Stimulated activated CD4-positive, alpha-beta T cell treated with anti-CD3 and anti-CD28 coated beads, Interleukin-1b, Interleukin-23, amount 100 ng/mL, for 4 hours (primary cell): ENCODE measurements around the gene TOMM34.

Experiments
- DNase-seq, 2 donors: peaks; one replicate each; pipeline ENCODE4 v3.0.0-alpha.2; 2020; ENCODE audit warnings: low read depth in 2 of 2

TOMM34 gene

DNA sequence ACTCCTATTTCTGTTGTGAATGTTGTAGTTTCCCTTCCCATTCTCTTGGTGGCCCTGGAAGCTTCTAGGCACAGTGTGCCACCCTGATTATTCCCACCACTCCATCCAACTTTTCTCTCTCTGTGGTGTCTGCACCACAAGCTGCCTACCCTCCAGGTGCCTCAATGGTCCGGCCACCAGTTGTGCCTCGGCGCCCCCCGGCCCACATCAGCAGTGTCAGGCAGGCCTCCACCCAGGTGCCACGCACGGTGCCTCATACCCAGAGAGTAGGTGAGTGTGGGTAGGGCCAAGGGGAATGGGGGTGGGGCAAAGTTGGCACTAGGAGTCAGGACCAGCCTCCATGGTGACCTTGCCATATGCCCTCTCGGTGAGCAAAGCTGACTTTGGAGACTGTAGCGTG, 27.3 kb downstream of the TOMM34 start:
- no peak for DNase-seq

DNA sequence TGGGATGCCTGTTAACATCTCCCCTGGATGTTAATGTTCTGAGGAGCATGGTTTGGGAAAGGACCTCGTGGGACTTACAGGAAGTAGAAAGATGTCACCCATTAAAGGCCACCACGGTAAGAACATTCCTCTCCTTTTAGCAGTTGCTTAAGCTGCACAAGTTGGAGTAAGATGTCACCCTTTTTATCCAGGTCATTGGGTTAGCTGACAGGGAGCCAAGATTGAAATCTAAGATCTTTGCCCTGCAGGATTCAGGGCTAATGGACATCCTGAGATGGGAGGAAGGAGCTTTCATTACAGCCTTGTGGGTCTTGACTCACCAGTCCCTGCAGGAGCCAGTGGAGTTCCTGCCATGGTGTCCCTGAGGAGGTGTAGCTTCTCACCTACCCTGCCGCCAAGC, 28.3 kb downstream of the TOMM34 start:
- DNase-seq, result no peak

DNA sequence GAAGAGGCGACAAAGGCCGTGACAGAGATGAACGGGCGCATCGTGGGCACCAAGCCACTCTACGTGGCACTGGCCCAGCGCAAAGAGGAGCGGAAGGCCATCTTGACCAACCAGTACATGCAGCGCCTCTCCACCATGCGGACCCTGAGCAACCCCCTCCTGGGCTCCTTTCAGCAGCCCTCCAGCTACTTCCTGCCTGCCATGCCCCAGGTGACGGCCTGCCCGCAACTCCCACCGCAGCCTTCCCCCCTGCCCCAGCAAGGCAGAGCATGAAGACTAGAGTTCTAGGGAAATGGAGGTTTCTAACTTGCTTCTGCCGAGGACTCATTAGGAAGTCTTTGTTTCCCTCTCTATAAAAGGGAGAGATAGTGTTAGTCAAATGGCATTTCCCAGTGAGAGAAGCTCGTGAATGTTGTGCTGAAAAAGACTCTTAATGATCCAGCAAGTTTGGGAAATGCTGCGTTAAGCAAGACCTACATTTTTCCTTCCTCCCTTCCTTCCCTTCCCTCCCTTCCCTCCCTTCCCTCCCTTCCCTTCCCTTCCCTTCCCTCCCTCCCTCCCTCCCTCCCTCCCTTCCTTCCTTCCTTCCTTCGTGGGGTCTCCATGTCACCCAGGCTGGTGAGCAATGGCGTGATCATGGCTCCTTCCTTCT, 29.6 kb downstream of the TOMM34 start:
- DNase-seq, result no peak

DNA sequence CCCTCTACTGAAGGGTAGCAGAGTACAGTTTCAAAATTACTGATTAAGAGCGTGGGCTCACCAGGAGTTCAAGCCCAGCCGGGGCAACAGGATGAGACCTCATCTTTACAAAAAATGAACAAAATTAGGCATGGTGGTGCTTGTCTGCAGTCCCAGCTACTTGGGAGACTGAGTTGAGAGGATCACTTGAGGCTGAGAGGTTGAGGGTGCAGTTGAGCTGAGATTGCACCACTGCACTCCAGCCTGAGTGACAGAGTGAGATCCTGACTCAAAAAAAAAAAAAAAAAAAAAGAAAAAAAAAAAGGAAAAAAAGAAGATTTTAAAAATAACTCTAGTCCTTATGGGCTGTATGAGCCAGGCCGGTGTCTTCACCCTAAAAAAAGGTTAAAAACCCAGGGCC, 31.6 kb downstream of the TOMM34 start:
- no peak for DNase-seq

DNA sequence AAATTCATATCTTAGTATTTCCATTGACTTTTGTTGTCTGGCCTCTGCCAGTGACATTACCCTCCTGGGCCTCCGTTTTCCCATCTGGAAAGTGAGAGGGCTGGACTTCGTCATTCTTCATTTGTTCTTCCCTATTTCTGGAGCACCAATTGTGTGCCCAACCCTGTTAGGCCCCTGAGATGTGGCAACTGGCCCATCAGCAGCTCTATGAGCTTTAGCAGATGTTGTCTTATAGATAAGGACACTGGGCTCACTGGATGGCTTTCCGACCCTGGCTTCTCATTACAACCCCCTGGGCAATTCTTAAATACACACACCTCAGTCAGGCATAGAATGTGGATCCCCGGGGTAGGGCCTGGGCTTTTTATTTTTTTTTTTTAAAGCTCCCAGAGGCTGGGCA, 35.7 kb downstream of the TOMM34 start:
- no peak for DNase-seq

DNA sequence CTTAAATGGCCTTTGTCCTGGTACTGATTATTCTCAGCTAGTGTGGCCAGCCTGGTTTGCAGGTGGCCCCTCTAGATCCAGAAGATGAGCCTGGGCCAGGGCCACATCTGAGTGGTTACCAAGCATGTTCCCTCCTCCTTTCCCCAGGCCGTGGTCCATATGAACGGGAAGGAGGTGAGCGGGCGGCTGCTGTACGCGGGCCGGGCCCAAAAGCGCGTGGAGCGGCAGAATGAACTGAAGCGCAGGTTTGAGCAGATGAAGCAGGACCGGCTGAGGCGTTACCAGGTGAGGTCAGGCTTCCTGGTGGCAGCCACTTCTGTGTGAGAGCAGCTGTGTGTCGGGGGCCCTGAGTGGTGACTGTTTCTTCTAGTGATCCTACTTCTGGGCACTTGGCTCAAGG, 38.8 kb downstream of the TOMM34 start:
- no peak for DNase-seq

DNA sequence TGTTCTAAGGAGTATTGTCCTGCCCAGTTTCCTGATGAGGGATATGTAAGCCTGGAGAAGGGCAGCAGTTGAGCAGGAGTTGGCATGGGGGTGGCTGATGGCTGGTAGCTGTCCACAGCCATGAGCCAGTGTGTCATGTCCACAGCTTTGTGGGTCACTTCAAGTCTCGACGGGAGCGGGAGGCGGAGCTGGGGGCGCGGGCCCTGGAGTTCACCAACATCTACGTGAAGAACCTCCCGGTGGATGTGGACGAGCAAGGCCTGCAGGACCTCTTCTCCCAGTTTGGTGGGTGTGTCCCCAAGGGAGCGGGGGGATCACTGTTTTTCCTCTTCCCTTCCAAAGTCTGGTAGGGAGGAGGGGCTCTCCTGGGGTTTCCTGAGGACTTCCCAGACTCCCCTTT, 41.4 kb downstream of the TOMM34 start:
- no peak for DNase-seq

DNA sequence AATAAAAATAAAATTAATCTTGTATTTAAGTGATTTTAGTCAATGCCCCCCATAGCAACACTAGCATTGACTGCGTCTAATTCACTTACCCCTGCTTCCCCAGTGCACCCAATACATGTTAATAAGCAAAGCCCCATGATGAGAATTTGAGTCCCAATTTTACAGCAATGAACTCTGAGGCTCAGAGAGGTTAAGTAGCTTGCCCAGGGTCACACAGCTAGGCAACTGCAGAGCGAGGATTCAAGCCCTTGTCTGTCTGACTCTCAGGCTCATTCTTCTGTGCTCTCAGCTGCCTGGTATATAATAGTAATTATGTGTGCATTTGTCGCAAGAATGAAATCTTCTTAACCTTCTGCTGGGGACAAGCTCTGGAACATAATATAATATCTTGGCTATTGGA, 41.9 kb downstream of the TOMM34 start:
- no peak for DNase-seq

DNA sequence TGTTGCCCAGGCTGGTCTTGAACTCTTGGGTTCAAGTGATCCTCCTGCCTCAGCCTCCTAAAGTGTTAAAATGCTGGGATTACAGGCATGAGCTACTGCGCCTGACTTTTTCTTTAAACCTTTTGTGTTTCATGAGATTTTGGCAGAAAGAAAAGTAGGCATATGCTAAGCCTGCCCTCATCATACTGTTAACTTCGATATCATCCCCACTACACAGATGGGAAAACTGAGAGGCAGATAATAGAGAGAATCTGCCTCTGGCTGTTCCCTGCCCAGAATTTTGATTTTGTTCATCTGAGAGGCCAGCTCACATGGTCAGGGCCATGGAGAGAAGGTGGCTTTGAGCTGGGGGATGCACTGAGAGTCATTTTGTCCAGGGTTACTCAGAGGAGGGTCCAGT, 42.8 kb downstream of the TOMM34 start:
- no peak for DNase-seq

DNA sequence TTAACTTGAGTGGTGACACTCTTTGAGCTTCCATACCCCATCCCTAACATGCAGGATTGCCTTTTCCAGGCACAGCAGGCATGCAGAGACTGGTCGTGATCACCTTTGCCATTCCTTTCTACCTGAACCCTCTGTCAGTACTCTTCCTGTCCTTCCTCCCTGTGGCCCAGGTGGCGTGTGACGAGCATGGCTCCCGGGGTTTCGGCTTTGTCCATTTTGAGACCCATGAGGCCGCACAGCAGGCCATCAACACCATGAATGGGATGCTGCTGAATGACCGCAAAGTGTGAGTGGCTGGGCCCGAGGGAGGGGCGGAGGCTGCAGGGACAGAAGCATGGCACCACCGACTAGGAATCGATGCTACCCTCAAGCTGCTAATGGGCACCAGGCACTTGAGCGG, 43.6 kb downstream of the TOMM34 start:
- DNase-seq, result no peak

DNA sequence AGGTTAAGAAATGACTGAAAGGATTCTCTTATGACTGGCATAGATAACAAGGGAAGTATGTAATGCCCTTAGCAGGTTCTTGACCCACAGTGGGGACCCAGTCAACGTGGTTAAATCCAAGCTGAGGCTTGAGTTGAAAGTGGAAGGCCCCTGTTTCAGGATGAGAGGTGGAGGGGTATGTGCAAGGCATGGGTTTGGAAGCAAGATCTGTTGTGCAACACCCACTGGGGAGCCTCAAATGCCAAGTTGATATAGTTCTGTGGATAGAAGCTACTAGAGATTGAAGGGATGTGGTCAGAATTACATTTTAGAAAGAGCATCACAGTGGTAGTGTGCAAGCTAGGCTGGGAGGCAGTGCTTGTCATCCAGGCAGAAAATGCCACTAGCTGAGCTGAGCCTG, 45.3 kb downstream of the TOMM34 start:
- DNase-seq, result no peak

DNA sequence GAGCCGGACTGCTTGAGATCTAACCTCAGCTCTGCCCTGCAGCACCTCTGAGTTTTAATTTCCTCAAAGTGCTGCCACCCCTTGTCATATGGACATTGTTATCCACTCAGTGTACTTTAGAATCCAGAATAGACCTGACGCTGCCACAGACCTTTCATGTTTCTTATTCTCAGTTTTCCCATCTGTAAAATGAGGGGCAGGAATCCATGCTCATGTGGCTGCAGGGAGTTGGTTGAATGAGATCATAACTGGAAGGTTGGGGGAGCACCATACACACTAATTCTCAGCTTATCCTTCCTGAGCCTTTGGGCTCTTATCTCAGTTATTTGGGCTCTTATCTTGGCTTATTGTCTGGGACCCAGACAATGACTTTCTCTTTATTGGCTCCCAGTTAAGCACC, 48.0 kb downstream of the TOMM34 start:
- no peak for DNase-seq

DNA sequence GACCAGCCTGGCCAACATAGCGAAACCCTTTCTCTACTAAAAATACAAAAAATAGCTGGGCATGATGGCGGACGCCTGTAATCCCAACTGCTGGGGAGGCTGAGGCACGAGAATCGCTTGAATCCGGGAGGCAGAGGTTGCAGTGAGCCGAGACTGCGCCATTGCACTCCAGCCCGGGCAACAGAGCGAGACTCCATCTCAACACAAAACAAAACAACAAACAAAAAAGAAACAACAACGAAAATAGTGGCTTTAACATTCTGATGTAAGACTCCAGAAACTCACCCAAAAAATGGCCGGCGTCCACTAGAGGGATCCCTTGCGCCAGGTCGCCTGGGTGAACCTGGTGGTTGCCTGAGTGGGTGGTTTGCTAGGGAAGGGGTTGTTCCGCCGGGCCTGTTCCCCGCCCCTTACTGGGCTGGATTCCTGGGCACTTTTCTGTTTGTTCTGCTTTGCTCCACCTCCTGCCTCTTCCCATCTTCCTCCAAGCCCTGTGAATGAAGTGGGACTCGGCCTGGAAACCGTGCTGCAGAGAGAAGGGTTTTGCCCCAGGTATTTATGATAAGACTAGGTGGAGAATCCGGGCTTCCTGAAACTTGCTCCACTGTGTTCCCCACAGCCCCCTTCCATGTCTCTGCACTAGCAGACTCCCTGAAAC, 48.8 kb downstream of the TOMM34 start:
- DNase-seq, result peak; percentile 23 to 37

DNA sequence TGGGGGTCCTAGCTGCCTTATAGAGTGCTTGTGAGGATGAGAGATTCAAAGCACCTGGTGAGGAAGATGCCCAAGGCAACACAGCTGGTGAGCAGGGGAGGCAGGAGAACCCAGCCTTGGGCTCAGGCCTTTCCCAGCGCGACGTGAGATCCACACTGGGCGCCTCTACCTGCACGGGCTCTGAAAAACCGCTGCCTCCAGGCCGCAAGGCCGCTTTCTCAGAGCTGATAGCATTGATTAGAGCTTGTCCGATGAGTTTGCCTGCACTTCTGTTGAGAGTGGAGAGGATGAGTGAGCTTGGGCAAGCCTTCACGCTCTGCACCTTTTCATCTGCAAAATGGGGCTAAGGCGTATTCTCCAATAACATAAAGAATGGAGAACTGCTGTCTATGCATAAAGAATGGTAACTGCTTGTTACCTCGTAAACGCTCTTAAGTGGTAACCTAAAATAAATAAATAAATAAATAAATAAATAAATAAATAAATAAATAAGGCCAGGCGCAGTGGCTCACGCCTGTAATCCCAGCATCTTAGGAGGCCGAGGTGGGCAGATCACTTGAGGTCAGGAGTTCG, 49.4 kb downstream of the TOMM34 start:
- DNase-seq, result no peak

DNA sequence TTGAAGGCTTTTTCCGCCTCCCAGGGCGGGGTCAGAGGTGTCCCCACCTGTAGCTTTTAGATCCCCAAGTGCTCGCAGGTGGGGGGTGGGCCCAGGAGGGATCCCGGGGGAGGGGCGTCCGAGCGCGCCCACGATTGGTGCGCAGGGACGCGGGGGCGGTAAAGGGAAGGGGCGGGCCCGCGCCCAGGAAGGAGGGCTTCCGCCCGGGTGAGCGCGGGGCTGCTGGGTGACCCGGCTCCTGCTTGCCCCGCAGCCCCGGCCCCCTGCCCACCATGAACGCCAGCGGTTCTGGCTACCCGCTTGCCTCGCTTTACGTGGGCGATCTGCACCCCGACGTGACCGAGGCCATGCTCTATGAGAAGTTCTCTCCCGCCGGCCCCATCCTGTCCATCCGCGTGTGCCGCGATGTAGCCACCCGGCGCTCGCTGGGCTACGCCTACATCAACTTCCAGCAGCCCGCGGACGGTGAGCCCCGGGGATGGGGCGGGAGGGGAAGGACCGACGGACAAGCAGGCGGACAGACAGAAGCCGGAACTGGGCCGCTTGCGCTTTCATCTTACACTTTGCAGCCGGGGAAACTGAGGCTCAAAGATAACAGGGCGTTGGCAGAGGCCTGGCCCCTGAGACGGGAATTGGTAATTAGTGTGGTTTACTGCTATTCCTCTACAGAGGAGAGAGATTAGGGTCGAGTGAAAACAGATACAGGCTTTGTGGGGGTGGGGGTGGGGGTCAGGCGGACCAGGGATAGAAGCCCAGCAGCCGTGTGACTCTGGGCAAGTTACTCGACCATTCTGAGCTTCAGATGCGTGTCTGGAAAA, 50.1 kb downstream of the TOMM34 start, which contains the start of gene PABPC1L:
PABPC1L (plus strand) TSS at position 189 of the 818 bp plus-strand sequence; CDS start at position 273, 84 bp downstream.
- peak; percentile 72 to 77 for DNase-seq

DNA sequence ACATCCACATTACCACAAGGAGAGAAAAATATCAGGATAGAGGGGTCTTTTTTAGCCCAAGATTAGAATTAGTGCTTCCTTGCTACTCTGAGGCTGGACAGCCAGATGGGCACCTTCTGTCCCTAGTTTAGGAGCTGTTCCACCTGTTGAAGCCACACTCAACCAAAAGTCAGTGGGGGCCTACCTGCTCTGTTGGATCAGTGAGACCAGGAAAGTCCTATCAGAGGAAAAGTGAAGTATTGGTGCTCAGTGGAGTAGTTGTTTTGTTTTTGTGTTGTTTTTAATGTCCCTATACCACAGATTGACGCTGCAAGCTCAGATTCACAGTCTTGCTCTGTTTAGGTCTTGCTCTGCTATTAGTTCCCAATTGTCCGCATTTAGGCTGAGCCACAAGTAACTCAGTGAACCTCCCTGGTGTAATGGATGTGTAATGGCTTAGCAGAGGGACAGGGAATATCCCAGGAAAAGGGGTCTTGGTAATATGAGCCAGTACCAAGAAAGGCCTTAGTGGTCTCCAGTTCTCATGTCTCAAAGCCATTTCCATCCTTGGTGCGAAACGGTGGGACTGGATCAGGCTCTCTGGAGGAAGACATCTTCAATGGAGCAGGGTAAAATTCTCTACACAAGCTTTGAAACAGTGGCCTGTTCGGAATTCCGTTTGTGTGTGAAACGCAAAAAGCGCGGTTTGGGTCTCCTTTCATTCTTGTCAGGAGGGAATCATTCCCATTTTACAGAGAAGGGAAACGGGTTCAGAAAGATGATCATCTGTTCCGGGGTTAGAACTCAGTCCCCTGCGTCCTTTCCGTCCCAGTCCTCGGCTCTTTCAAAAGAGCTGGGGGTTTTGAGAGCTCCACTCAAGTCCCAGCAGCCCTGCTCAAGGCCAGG, 51.0 kb downstream of the TOMM34 start:
- DNase-seq, result no peak

DNA sequence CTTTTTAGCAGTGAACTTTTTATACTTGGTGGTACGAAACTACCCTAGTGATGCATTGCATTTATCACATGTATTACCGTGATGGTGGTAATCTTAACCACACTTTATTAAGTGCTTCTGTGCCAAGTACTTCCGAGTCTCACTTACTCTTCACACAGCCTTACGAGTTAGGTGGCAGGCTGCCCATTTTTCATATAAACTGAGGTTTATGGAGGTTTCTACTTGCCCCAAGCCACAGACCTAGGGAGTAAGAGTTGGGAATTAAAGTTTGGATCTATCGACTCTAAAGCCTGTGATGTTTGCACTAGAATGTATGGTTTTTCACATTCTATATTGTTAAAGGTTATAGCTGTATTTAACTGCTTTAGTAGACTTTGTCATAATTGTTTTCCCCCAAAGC, 55.8 kb downstream of the TOMM34 start:
- no peak for DNase-seq

DNA sequence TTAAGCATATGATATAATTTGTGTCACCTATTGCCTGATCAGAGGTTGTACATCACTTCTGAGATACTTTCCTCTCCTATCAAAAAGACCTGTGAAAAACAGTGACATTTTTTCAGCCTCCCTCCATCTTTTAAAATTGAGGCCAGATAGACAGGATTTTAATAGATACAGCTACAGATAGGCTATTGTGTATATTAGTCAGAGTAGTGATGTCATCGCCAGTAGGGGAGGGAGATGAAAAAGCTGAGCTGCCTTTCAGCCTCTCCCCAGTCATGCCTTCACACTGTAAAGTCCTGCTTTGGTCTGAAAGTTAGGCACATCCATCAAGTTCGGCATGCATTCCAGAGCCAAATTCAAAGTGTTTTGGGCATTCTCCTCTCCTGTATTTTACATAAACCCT, 58.2 kb downstream of the TOMM34 start:
- DNase-seq, result no peak

DNA sequence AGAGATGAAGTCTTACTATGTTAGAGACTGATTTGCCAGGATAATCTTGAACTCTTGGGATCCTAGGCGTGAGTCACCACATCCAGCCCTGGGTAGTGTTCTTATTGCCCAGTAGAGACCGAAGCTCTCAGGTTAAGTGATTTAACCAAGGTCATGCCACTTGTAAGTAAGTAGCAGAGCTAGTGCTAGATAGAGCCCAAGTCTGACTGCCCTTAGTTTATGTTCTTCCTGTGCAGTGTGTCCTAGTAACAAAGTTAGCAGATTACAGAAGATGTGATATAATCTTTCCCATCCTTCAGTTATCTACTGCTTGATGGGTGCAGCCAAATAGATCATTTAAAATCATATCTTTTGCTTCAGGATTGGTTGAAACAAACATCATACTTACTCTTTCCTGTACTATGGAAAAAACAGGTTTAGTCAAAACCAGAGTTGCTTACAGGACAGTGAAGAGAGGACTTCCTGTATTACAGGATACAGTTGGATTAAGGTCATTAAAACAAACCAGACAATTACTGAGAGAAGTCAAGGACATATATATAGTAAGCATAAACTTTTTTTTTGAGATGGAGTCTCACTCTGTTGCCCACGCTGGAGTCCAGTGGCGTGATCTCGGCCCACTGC, 59.9 kb downstream of the TOMM34 start:
- no peak for DNase-seq

DNA sequence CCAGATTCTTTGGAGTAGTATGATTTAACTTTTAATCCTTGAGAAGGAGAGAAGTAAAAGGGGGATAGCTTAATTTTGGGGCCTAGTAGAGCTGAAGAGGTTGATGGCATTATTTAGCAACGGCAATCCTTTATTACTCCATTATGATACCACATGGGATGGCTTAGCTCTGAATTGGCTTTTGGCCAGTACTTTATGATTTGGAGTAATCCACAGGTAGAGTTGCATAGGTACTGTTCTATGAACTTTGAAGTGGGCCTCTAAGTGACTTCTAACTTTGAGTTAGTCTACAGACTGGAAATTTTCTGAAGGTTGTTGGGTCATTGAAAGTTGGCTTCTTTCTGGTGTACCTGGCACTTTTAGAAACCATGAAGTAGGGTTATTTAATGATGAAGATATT, 63.1 kb downstream of the TOMM34 start:
- no peak for DNase-seq

DNA sequence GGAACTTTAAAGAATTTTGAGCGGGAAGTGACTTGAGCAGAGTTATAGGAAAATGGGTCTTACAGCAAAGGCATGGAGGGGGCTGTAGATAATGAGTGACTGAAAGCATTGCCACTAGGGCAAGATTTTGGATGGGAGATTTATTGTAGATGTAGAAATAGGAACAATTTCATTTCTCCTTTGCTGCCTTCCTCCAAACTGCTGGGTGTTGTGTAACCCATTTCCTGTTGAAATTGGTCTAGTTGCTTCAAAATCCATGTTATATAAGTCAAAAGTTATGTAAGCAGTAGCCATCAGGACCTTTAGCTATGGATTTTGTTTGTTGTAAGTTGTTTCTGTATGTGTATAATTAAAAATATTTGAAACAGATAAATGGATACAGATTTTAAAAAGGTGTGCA, 63.6 kb downstream of the TOMM34 start:
- DNase-seq, result no peak
